GM18867 (cell line): ENCODE results near the gene CALM1.
"Not testable (repeated sequence)": the region's sequence is repeated elsewhere in the genome, so short reads cannot be mapped to it uniquely, and the experiment has no call there.

ENCODE experiments used
- ATAC-seq: cut with Tn5 transposase; IDR thresholded peaks from one replicate; pipeline ENCODE4 v1.9.1; 2021; ENCODE audit warnings: mild to moderate bottlenecking, moderate library complexity; ENCODE audit not compliant: unreplicated experiment

Gene CALM1

GRCh38 chr14:90383126-90383730 lies 13.6 kb upstream of the CALM1 start:
- ATAC-seq, result peak; percentile 93

GRCh38 chr14:90383731-90384542 lies 12.9 kb upstream of the CALM1 start:
- peak; percentile 5 for ATAC-seq

DNA sequence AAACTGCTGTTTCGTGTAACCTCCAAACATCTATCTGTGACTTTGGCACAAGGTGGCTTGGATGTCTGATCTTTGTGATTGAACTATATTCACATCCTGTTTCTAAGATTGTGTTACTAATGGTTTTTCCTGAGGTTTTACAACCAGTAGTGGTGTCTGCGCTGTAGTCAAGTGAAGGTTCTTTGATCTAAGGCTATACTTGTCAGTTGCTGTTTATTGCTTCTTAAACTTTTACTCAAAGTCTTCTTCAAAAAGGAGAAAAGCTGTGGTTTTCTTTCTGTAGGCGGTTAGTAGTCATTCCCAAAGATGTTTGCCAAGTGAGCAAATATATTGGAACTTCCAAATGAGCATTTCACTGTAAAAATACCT lies 12.3 kb upstream of the CALM1 start:
- ATAC-seq, result no peak

- ATAC-seq, result no peak
Observed at GRCh38 chr14:90386321-90386720, 10.5 kb upstream of the CALM1 start.

DNA sequence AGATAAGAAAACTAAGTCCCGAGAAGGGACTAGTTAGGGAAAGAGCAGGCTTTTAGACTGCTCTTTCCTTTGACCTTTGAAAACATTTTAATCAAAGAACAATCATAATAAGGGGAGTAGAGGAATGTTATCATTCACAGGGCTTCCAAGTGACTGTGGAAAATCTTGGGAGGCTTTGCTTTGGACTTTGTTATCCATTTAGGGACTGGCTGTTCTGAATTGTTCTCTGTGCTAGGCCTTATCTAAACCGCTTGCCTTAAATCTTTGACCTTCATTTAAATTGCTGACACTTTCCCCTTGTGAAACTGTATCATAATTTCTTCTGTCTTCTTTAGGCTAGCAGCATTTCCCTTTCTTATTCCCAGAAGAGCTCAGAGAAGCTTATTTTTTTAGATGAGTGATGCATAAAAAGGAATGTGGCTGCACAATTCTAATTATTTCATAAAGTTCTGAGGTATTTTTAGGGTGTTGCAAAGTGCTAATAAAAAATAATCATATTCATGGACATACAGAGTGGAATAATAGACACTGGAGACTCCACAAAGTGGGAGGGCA lies 9.5 kb upstream of the CALM1 start:
- ATAC-seq, result no peak

GRCh38 chr14:90388437-90388836 lies 8.4 kb upstream of the CALM1 start:
- ATAC-seq, result no peak

DNA sequence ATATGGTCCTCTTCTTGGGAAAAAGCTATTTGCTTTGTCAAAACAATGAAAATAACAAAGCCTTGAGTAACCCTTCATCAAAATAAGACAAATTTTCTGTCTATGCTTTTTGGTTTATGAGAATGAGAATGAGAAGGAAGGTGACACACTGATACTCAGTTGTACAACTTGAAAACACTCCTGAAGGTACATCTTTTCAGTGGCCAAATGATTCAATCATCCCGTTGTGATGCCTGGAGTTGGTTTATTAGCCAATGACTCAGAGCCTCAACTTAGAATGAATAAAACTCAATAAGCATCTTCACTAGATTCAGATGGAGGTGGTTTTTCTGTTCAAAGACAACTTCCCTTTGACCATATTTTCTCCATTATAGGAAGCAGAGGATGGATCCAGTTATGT lies 7.8 kb upstream of the CALM1 start:
- ATAC-seq, result no peak

- ATAC-seq, result no peak
Observed at GRCh38 chr14:90393966-90394365, 2.9 kb upstream of the CALM1 start.

GRCh38 chr14:90394782-90395181 lies 2.0 kb upstream of the CALM1 start:
- not testable (repeated sequence) for ATAC-seq

- ATAC-seq, result peak; percentile 21
Observed at GRCh38 chr14:90397425-90398314, 841 bp downstream of the CALM1 start.

GRCh38 chr14:90398315-90398839 lies 1.5 kb downstream of the CALM1 start:
- peak; percentile 28 for ATAC-seq

- ATAC-seq, result no peak
Observed at GRCh38 chr14:90398841-90399540, 2.2 kb downstream of the CALM1 start.

- ATAC-seq, result peak; percentile 48
Observed at GRCh38 chr14:90399541-90400444, 3.0 kb downstream of the CALM1 start.

GRCh38 chr14:90400904-90401561 lies 4.2 kb downstream of the CALM1 start:
- ATAC-seq, result no peak

DNA sequence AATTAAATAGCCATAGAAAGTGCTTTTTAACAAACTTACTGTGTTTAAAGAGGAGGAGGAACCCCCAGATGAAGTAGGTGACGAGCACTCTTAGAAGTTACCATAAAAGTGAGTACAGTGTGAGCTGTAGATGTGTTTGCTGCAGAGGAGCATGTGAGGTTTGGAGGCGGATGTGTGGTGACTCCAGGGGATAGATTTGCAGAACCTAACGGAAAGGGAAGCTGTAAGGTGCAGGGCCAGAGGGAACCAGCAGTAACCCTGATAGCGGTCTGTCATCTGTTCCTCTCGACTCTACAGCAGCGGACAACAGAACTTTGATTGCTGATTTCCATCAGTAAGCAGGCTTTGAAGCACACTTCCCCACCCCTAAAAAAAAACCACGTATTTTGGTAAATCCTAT lies 5.2 kb downstream of the CALM1 start:
- no peak for ATAC-seq

GRCh38 chr14:90403065-90403464 lies 6.2 kb downstream of the CALM1 start:
- ATAC-seq, result no peak

GRCh38 chr14:90405101-90405500 lies 8.3 kb downstream of the CALM1 start:
- no peak for ATAC-seq

DNA sequence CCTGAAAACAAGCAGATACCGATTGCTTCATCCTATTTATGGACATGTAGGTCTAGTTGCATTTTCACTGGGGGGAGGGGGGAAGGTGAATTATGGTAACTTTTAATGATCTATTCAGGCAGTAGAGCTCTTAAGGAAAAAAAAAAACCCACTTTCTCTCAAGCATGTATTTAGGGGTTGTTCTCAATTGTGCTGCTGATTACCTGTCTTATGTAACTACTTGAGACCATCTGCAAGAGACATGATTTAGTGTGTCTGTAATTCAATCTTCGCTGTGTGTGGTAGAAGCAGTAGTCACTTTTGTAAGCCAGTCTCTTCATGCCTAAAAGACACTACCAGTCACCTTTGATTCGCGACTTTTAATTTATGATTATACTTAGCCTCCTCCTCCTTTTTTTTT lies 8.9 kb downstream of the CALM1 start:
- ATAC-seq, result no peak

- ATAC-seq, result no peak
Observed at GRCh38 chr14:90406384-90406798, 9.6 kb downstream of the CALM1 start.
